GM12878 (cell line): ENCODE data around the gene MED19. TPM values are rescaled to one million over a fixed set of nuclear protein-coding genes. Genes with fewer than 3 reads are reported as not detected.
"Not testable (repeated sequence)": the region's sequence is repeated elsewhere in the genome, so short reads cannot be mapped to it uniquely, and the experiment has no call there.

Experiments used
- ATAC-seq: fragments of 200-7000 bp; cut with Tn5 transposase; 3 replicates; pipeline ENCODE4 v1.9.1; 2020; ENCODE audit warnings: mild to moderate bottlenecking, moderate library complexity
- BruUV-seq: library from RNA; stranded (reverse); fragments of 400-500 nt; replicated peaks from 2 replicates; lab custom pipeline; 2021; lab: Mats Ljungman, UMichigan
- CTCF ChIA-PET: fragments of 300-600 bp; sonication (Branson Sonifier 250); formaldehyde crosslinking; extraction: SDS; loops from one replicate; lab custom pipeline; 2021; ENCODE audit warnings: inconsistent platforms; lab: Yijun Ruan, JAX
- POLR2A ChIA-PET: fragments of 350-600 bp; formaldehyde crosslinking; extraction: SDS; loops from one replicate; lab custom pipeline; 2021; ENCODE audit warnings: inconsistent platforms; lab: Charles Lee
- RAD21 ChIA-PET: fragments of 300-600 bp; sonication (Branson Sonifier 250); formaldehyde crosslinking; loops from one replicate; lab custom pipeline; 2023; ENCODE audit warnings: antibody characterized with exemption; ENCODE audit not compliant: unreplicated experiment; lab: Charles Lee
- SMC1A ChIA-PET: fragments of 300-600 bp; sonication (Branson Sonifier 250); formaldehyde crosslinking; loops from one replicate; lab custom pipeline; 2023; ENCODE audit not compliant: unreplicated experiment, uncharacterized antibody; lab: Charles Lee
- DNase-seq: peaks from one replicate; pipeline ENCODE4 v3.0.0-alpha.2; 2011; ENCODE audit warnings: low read depth, low spot score
- FAIRE-seq: peaks from 3 replicates; lab custom pipeline; 2011; peaks lifted over from hg19 to GRCh38; lab: Jason Lieb, UNC
- H2AFZ ChIP-seq: 2 replicates; pipeline ENCODE4 v1.6.0; 2011; ENCODE audit warnings: low read depth, low read length, control low read depth; ENCODE audit not compliant: control insufficient read depth
- H3K27ac ChIP-seq: 2 replicates; pipeline ENCODE4 v1.5.1; 2011; ENCODE audit warnings: control low read depth; ENCODE audit not compliant: control insufficient read depth, insufficient read depth
- H3K27me3 ChIP-seq, 2 experiments: replicated peaks in 1 of 2; 2 replicates each; pipeline versions ENCODE4 v1.6.0 to v1.6.1; 2011; ENCODE audit warnings: low read length in 1 of 2; ENCODE audit not compliant: control insufficient read depth in 2 of 2, insufficient read depth in 2 of 2
- H3K36me3 ChIP-seq, 2 experiments: 2 replicates each; pipeline ENCODE4 v1.5.1; 2011; ENCODE audit warnings: low read length in 1 of 2; ENCODE audit not compliant: control insufficient read depth in 2 of 2, insufficient read depth in 2 of 2
- H3K4me1 ChIP-seq: 2 replicates; pipeline ENCODE4 v1.6.1; 2011; ENCODE audit warnings: mild to moderate bottlenecking, low read length, moderate library complexity, mixed read lengths; ENCODE audit not compliant: control insufficient read depth, insufficient read depth
- H3K4me2 ChIP-seq: 2 replicates; pipeline ENCODE4 v1.6.0; 2011; ENCODE audit warnings: control low read depth; ENCODE audit not compliant: control insufficient read depth, insufficient read depth
- H3K4me3 ChIP-seq: fragments of 200-600 bp; sonication (generic); 2 replicates; pipeline ENCODE4 v1.5.1; 2016
- H3K79me2 ChIP-seq: 2 replicates; pipeline ENCODE4 v1.6.0; 2011; ENCODE audit warnings: low read length; ENCODE audit not compliant: control insufficient read depth, insufficient read depth
- H3K9ac ChIP-seq: 2 replicates; pipeline ENCODE4 v1.8.0; 2011; ENCODE audit warnings: low read length, control low read depth, mixed read lengths; ENCODE audit not compliant: control insufficient read depth, insufficient read depth
- H3K9me3 ChIP-seq: replicated peaks from 3 replicates; pipeline ENCODE4 v1.5.1; 2011; ENCODE audit warnings: mild to moderate bottlenecking, low read length; ENCODE audit not compliant: control insufficient read depth, insufficient read depth
- H4K20me1 ChIP-seq: 2 replicates; pipeline ENCODE4 v1.6.0; 2011; ENCODE audit not compliant: control insufficient read depth, insufficient read depth
- CREB1 ChIP-seq: IDR thresholded peaks from 2 replicates; pipeline ENCODE4 v1.6.1; 2012; ENCODE audit warnings: low read depth, mild to moderate bottlenecking, inconsistent platforms
- PAX8 ChIP-seq: fragments of 450-650 bp; IDR thresholded peaks from 2 replicates; pipeline ENCODE4 v1.6.1; 2017; ENCODE audit warnings: mild to moderate bottlenecking, moderate library complexity
- POLR2A ChIP-seq: IDR thresholded peaks from 2 replicates; pipeline ENCODE4 v1.6.1; 2011; ENCODE audit warnings: low read depth, mild to moderate bottlenecking, low read length
- SUPT20H ChIP-seq: IDR thresholded peaks from 2 replicates; pipeline ENCODE4 v1.6.1; 2011; ENCODE audit warnings: low read depth, mild to moderate bottlenecking, low read length, moderate library complexity, borderline replicate concordance; ENCODE audit not compliant: control insufficient read depth
- WGBS: methylation state at CpG from one replicate; pipeline ENCODE4 v1.1.6; 2016; ENCODE audit warnings: low lambda C conversion rate; ENCODE audit not compliant: insufficient replicate concordance, insufficient coverage; ENCODE audit errors: missing lambda C conversion rate; 5-methylcytosine and 5-hydroxymethylcytosine counted together
- in situ Hi-C: fragments of 300-500 bp; cut with MboI; formaldehyde crosslinking; loops from 9 replicates; pipeline ENCODE4 v1.14.3; 2018; ENCODE audit warnings: mixed read lengths
- intact Hi-C: fragments of 100-400 bp; cut with micrococcal nuclease; formaldehyde crosslinking; loops from one replicate; pipeline ENCODE4 v1.14.2; 2022; ENCODE audit not compliant: unreplicated experiment
- polyA plus RNA-seq, 11 experiments: library from polyadenylated mRNA; depleted of rRNA in 4 of 11; unstranded in 6 of 11; stranded (reverse) in 5 of 11; fragments of >200 nt; fragmentation: Nextera tagmentation in 4 of 11; fragmentation: Illumina TruSeq in 1 of 11; extraction: Ambion mirVana in 4 of 11; extraction: Trizol in 1 of 11; gene quantifications; 1 replicate in 1 of 11; 2 replicates in 10 of 11; pipeline versions ENCODE4 v1.2.1 to v1.2.3, GENCODE V29; 2011 to 2016; ENCODE audit warnings: inconsistent platforms in 2 of 11, missing spikeins in 2 of 11, low read depth in 1 of 11
- total RNA-seq, 4 experiments: library from RNA; depleted of rRNA in 3 of 4; stranded (reverse); fragments of >200 nt in 3 of 4; fragmentation: Illumina TruSeq in 1 of 4; extraction: Trizol in 1 of 4; gene quantifications; 2 replicates each; pipeline versions ENCODE4 v1.2.1 to v1.2.3, GENCODE V29; 2013 to 2021
- TF ChIP-seq, protein P1 (sequence below): fragments of 450-650 bp; IDR thresholded peaks from 2 replicates; pipeline ENCODE4 v1.6.1; 2017; ENCODE audit warnings: mild to moderate bottlenecking
- TF ChIP-seq, protein P2 (sequence below): fragments of 450-650 bp; IDR thresholded peaks from 2 replicates; pipeline ENCODE4 v1.6.1; 2018; ENCODE audit warnings: borderline replicate concordance, mild to moderate bottlenecking; ENCODE audit not compliant: partially characterized antibody
- TF ChIP-seq, protein P3 (sequence below): fragments of 150-350 bp; IDR thresholded peaks from 2 replicates; pipeline ENCODE4 v1.6.1; 2016; ENCODE audit warnings: low read depth, low read length

Gene MED19
- total and polyA plus RNA-seq, 10 of the 15 experiments (the other 5 are each of a cell fraction or from before 2014, with no cell fraction given) = 4.9 to 28.2 (median 17.3) TPM

DNA sequence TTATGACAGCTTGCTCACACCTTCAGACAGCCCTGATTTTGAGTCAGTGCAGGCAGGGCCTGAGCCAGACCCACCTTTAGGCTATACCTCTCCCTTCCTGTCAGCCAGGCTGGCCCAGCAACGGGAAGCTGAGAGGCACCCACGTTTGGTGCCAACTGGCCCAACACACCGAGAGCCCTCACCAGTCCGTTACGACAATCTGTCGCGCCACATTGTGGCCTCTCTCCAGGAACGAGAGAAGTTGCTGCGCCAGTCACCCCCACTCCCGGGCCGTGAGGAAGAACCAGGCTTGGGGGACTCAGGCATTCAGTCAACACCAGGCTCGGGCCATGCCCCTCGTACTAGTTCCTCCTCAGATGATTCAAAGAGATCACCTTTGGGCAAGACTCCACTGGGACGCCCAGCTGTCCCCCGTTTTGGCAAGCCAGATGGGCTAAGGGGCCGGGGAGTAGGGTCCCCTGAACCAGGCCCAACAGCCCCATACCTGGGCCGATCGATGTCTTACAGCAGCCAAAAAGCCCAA is 13.1 kb downstream of the MED19 start:
- no peak for DNase-seq
- no peaks in the 10 kb centered on the region for H3K79me2 ChIP-seq
- in situ Hi-C loops (no loop called here), intact Hi-C loops (no loop called here)
- H4K20me1 ChIP-seq = no peaks in the 10 kb centered on the region
- SMC1A ChIA-PET = interaction anchor here (1.0 to 1.5 kb wide), 4 partner anchors 11 to 350 kb away, joined by 3 to 4 read pairs (median 3); no protein-coding TSS in a partner anchor
- no peak overlapping the region for H3K27ac ChIP-seq
- CTCF ChIA-PET = interaction anchor here (0.6 to 1.4 kb wide), 3 partner anchors 9 to 873 kb away, joined by 3 to 4 read pairs (median 4); no protein-coding TSS in a partner anchor
- no peak overlapping the region for H3K9ac ChIP-seq
- WGBS = 98% methylated on average over 17 of the region's 18 CpGs
- TF ChIP-seq, protein P1, sequence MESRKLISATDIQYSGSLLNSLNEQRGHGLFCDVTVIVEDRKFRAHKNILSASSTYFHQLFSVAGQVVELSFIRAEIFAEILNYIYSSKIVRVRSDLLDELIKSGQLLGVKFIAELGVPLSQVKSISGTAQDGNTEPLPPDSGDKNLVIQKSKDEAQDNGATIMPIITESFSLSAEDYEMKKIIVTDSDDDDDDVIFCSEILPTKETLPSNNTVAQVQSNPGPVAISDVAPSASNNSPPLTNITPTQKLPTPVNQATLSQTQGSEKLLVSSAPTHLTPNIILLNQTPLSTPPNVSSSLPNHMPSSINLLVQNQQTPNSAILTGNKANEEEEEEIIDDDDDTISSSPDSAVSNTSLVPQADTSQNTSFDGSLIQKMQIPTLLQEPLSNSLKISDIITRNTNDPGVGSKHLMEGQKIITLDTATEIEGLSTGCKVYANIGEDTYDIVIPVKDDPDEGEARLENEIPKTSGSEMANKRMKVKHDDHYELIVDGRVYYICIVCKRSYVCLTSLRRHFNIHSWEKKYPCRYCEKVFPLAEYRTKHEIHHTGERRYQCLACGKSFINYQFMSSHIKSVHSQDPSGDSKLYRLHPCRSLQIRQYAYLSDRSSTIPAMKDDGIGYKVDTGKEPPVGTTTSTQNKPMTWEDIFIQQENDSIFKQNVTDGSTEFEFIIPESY = no peak
- no peak for TF ChIP-seq CREB1
- no peak for TF ChIP-seq SUPT20H
- peak; percentile 61 for TF ChIP-seq POLR2A
- TF ChIP-seq, protein P2, sequence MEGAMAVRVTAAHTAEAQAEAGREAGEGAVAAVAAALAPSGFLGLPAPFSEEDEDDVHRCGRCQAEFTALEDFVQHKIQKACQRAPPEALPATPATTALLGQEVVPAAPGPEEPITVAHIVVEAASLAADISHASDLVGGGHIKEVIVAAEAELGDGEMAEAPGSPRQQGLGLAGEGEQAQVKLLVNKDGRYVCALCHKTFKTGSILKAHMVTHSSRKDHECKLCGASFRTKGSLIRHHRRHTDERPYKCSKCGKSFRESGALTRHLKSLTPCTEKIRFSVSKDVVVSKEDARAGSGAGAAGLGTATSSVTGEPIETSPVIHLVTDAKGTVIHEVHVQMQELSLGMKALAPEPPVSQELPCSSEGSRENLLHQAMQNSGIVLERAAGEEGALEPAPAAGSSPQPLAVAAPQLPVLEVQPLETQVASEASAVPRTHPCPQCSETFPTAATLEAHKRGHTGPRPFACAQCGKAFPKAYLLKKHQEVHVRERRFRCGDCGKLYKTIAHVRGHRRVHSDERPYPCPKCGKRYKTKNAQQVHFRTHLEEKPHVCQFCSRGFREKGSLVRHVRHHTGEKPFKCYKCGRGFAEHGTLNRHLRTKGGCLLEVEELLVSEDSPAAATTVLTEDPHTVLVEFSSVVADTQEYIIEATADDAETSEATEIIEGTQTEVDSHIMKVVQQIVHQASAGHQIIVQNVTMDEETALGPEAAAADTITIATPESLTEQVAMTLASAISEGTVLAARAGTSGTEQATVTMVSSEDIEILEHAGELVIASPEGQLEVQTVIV = no peak
- TF ChIP-seq, protein P3, sequence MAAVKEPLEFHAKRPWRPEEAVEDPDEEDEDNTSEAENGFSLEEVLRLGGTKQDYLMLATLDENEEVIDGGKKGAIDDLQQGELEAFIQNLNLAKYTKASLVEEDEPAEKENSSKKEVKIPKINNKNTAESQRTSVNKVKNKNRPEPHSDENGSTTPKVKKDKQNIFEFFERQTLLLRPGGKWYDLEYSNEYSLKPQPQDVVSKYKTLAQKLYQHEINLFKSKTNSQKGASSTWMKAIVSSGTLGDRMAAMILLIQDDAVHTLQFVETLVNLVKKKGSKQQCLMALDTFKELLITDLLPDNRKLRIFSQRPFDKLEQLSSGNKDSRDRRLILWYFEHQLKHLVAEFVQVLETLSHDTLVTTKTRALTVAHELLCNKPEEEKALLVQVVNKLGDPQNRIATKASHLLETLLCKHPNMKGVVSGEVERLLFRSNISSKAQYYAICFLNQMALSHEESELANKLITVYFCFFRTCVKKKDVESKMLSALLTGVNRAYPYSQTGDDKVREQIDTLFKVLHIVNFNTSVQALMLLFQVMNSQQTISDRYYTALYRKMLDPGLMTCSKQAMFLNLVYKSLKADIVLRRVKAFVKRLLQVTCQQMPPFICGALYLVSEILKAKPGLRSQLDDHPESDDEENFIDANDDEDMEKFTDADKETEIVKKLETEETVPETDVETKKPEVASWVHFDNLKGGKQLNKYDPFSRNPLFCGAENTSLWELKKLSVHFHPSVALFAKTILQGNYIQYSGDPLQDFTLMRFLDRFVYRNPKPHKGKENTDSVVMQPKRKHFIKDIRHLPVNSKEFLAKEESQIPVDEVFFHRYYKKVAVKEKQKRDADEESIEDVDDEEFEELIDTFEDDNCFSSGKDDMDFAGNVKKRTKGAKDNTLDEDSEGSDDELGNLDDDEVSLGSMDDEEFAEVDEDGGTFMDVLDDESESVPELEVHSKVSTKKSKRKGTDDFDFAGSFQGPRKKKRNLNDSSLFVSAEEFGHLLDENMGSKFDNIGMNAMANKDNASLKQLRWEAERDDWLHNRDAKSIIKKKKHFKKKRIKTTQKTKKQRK = no peak
- TF ChIP-seq PAX8 = no peak
- POLR2A ChIA-PET = interaction anchor here (0.5 to 1.4 kb wide), 2 partner anchors 10 to 33 kb away, joined by 3 read pairs; no protein-coding TSS in a partner anchor
- no peak overlapping the region for H2AFZ ChIP-seq
- no peak; the same call in 2 of the 3 replicates for ATAC-seq
- BruUV-seq = no TSS peak
- RAD21 ChIA-PET = interaction anchor here (1.3 kb wide), 1 partner anchor 102 kb away, joined by 4 read pairs; no protein-coding TSS in a partner anchor
- H3K36me3 ChIP-seq = peaks cover 26 to 41% of the 10 kb centered on the region in 2 experiments
- H3K4me3 ChIP-seq = no peak overlapping the region
- H3K9me3 ChIP-seq = no peaks in the 10 kb centered on the region
- H3K4me1 ChIP-seq = no peaks in the 10 kb centered on the region
- no peak overlapping the region for H3K4me2 ChIP-seq
- FAIRE-seq = no peak
- no peaks in the 10 kb centered on the region for H3K27me3 ChIP-seq

DNA sequence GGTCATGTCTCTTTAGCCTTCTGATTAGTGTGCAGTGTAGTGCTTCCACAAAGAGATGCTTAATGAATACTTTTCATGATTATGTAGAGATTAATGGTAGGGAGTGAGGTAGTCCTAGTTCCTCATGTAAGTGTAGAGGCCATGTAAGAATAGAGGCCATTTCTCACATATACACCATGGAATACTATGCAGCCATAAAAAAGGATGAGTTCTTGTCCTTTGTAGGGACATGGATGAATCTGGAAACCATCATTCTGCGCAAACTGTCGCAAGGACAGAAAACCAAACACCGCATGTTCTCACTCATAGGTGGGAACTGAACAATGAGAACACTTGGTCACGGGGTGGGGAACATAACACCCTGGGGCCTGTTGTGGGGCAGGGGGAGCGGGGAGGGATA is 21.5 kb downstream of the MED19 start:
- SMC1A ChIA-PET, CTCF ChIA-PET, H3K4me1 ChIP-seq, H3K4me3 ChIP-seq, BruUV-seq, FAIRE-seq, H3K27ac ChIP-seq, H3K4me2 ChIP-seq, H3K27me3 ChIP-seq, H2AFZ ChIP-seq, DNase-seq, in situ Hi-C loops, H3K9me3 ChIP-seq, intact Hi-C loops, H4K20me1 ChIP-seq, ATAC-seq, RAD21 ChIA-PET, H3K79me2 ChIP-seq, POLR2A ChIA-PET, H3K9ac ChIP-seq: not testable (repeated sequence)
- H3K36me3 ChIP-seq = peaks cover 13 to 32% of the 10 kb centered on the region in 2 experiments
- WGBS = 100% methylated on average over 5 of the region's 5 CpGs
